Subcutaneous adipose tissue (tissue), 4 donors: ENCODE results near the gene CD37. TPM values are rescaled to one million over a fixed set of nuclear protein-coding genes. Genes with fewer than 3 reads are reported as not detected.

ENCODE experiments used
- CTCF ChIP-seq: fragments of 450-650 bp; IDR thresholded peaks from one replicate; pipeline ENCODE4 v1.5.1; 2016; ENCODE audit warnings: low read depth, mild to moderate bottlenecking, control low read depth, antibody characterized with exemption, moderate library complexity
- total RNA-seq, 4 donors: library from RNA; depleted of rRNA; stranded (reverse); fragments of >200 nt; gene quantifications; one replicate each; pipeline ENCODE4 v1.1.0, GENCODE V29; 2016

Gene CD37
- total RNA-seq, 4 donors from 2014 or later, result 8.9 to 87.4 (median 21.1) TPM

- TF ChIP-seq CTCF, result no peak
Measured at GRCh38 chr19:49371184-49371583, 36.0 kb downstream of the CD37 start.

- TF ChIP-seq CTCF, result no peak
Measured at GRCh38 chr19:49374665-49375434, 39.6 kb downstream of the CD37 start.

- TF ChIP-seq CTCF, result no peak
Measured at GRCh38 chr19:49378512-49378911, 43.3 kb downstream of the CD37 start.

GRCh38 chr19:49380391-49380790, 45.2 kb downstream of the CD37 start:
- no peak for TF ChIP-seq CTCF

- TF ChIP-seq CTCF, result no peak
Measured at GRCh38 chr19:49382639-49383038, 47.4 kb downstream of the CD37 start.

GRCh38 chr19:49383599-49383998, 48.4 kb downstream of the CD37 start:
- no peak for TF ChIP-seq CTCF

GRCh38 chr19:49387936-49388372, 52.7 kb downstream of the CD37 start, which contains the start of gene KASH5:
KASH5 (plus strand) TSS chr19:49388249; CDS start chr19:49390884, 2,635 bp downstream.
- no peak for TF ChIP-seq CTCF
